Natural killer cell treated with Interleukin-12 subunit alpha and Interleukin-12 subunit beta and Interleukin-15 and Interleukin-18, amount 100 ng/mL, for 72 hours (primary cell): ENCODE data around the gene SCYGR8. TPM values are rescaled to one million over a fixed set of nuclear protein-coding genes. Genes with fewer than 3 reads are reported as not detected.

ENCODE experiments used
- total RNA-seq, 2 donors: library from RNA; stranded (reverse); gene quantifications; one replicate each; pipeline ENCODE4 v1.2.3, GENCODE V29; 2022

The SCYGR8 gene
- total RNA-seq, 2 donors from 2014 or later, result not detected

Other genes with a start within 250 kb of the SCYGR8 start
- not detected for gene SCYGR2, start 147.0 kb upstream of the SCYGR8 start, total RNA-seq
- gene SCYGR3, start 131.1 kb upstream of the SCYGR8 start, total RNA-seq, result not detected
- not detected for gene SCYGR4, start 128.4 kb upstream of the SCYGR8 start, total RNA-seq
- gene SCYGR5, start 79.1 kb upstream of the SCYGR8 start, total RNA-seq, result not detected
- gene SLC19A3, start 27.9 kb upstream of the SCYGR8 start, total RNA-seq, result not detected
- not detected for gene SCYGR6, start 21.1 kb upstream of the SCYGR8 start, total RNA-seq
- gene SCYGR7, start 17.6 kb upstream of the SCYGR8 start, total RNA-seq, result not detected
- gene CCL20, start 67.9 kb downstream of the SCYGR8 start, total RNA-seq, result not detected
- not detected for gene DAW1, start 125.7 kb downstream of the SCYGR8 start, total RNA-seq